ENCODE results near the gene MMP13. TPM values are rescaled to one million over a fixed set of nuclear protein-coding genes. Genes with fewer than 3 reads are reported as not detected.
A peak's percentile ranks its signal among the peaks of the same experiment; 100 is the strongest.

MMP13 gene
- total RNA-seq, 4 donors from 2014 or later: not detected

GRCh38 chr11:102957953-102958352 is 2.4 kb upstream of the MMP13 start:
- Histone ChIP-seq H3K36me3 (no peaks in the 10 kb centered on the region), H3K4me1 (no peaks in the 10 kb centered on the region), H3K27me3 (no peaks in the 10 kb centered on the region), H3K27ac (no peak overlapping the region), H3K9me3 (no peaks in the 10 kb centered on the region), H3K4me3 (no peak overlapping the region)
- no peak for ATAC-seq
- WGBS, 2 donors (ENCODE audit: low coverage in 1 of 2): 64 to 84% methylated on average over 2 of the region's 2 CpGs
- TF ChIP-seq POLR2A (IDR thresholded peaks at IDR 0.05) (no peak), CTCF (IDR thresholded peaks at IDR 0.05) (no peak), POLR2AphosphoS5 (IDR thresholded peaks at IDR 0.05) (no peak), EP300 (IDR thresholded peaks at IDR 0.05) (no peak)

- Histone ChIP-seq H3K4me1 (no peaks in the 10 kb centered on the region), H3K27ac (no peak overlapping the region), H3K4me3 (no peak overlapping the region), H3K36me3 (no peaks in the 10 kb centered on the region), H3K27me3 (no peaks in the 10 kb centered on the region), H3K9me3 (no peaks in the 10 kb centered on the region)
- no peak for ATAC-seq
- TF ChIP-seq POLR2A (IDR thresholded peaks at IDR 0.05) (no peak), CTCF (IDR thresholded peaks at IDR 0.05) (no peak), EP300 (IDR thresholded peaks at IDR 0.05) (no peak), POLR2AphosphoS5 (IDR thresholded peaks at IDR 0.05) (no peak)
- WGBS, 2 donors (ENCODE audit: low coverage in 1 of 2): 55 to 60% methylated on average over 1 to 2 of the region's 2 CpGs
Observed at GRCh38 chr11:102950622-102951081, 4.9 kb downstream of the MMP13 start.

- TF ChIP-seq EP300 (IDR thresholded peaks at IDR 0.05) (no peak), POLR2AphosphoS5 (IDR thresholded peaks at IDR 0.05) (no peak), CTCF (IDR thresholded peaks at IDR 0.05) (no peak), POLR2A (IDR thresholded peaks at IDR 0.05) (no peak)
- WGBS, 2 donors (ENCODE audit: low coverage in 1 of 2): 40 to 59% methylated on average over 3 of the region's 3 CpGs
- ATAC-seq: no peak
Observed at GRCh38 chr11:102946237-102946636, 9.3 kb downstream of the MMP13 start.

GRCh38 chr11:102940714-102941588 is 14.6 kb downstream of the MMP13 start:
- WGBS, 2 donors (ENCODE audit: low coverage in 1 of 2): 8% methylated on average over 8 to 9 of the region's 10 CpGs
- Histone ChIP-seq H3K27ac (no peak overlapping the region), H3K27me3 (no peaks in the 10 kb centered on the region), H3K4me3 (no peak overlapping the region), H3K9me3 (no peaks in the 10 kb centered on the region), H3K4me1 (no peaks in the 10 kb centered on the region), H3K36me3 (no peaks in the 10 kb centered on the region)
- ATAC-seq: no peak
- peak; percentile 55 to 72 (median 65) for TF ChIP-seq CTCF (IDR thresholded peaks at IDR 0.05)
- TF ChIP-seq POLR2AphosphoS5 (IDR thresholded peaks at IDR 0.05): no peak

More at GRCh38 chr11:102946237-102946636, 9.3 kb downstream of the MMP13 start:
- Histone ChIP-seq H3K27me3 (no peaks in the 10 kb centered on the region), H3K27ac (no peak overlapping the region), H3K4me3 (no peak overlapping the region), H3K36me3 (no peaks in the 10 kb centered on the region), H3K9me3 (no peaks in the 10 kb centered on the region), H3K4me1 (no peaks in the 10 kb centered on the region)

Data from gastroesophageal sphincter (tissue), 4 donors.